HG02943 (cell line): ENCODE results near the gene JAG2.

Source experiments
- ATAC-seq: cut with Tn5 transposase; IDR thresholded peaks from one replicate; pipeline ENCODE4 v1.9.1; 2021; ENCODE audit warnings: mild to moderate bottlenecking, low read depth, moderate library complexity; ENCODE audit not compliant: unreplicated experiment

The JAG2 gene

DNA sequence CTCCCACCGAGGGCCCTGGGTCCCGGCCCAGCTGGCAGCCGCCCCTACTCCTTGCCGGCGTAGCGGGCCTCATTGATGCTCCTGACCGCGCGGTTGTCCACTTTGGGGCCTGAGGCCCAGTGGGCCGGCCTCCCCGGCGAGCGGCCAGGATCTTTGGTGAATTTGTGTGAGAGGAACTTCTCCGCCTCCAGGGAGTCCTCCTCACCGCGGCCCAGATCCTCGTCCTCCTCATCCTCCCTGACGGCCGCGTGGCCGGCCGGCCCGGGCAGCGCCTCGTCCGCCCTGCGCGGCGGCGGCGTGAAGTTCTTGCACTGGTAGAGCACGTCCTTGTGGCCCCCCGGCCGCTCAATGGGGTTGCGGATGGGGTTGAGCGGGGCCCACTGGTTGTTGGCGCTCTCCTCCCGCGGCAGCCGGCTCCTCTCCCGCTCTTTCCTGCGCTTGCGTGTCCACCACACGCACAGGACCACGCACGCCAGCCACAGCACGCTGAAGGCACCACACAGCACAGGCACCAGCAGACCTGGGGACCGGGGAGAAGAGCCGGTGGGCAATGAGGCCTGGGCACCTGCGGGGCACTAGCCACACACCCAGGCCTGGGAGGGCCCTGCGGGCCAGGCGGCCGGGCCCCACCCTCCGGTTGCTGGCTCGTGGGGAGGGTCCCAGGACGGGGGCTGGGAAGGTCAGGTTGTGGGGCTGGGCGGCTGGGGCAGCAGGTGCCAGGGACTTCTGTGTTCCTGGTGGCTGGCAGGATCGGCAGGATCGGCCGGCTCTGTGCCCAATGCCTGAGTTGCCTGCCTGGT, 25.7 kb downstream of the JAG2 start:
- ATAC-seq: no peak

DNA sequence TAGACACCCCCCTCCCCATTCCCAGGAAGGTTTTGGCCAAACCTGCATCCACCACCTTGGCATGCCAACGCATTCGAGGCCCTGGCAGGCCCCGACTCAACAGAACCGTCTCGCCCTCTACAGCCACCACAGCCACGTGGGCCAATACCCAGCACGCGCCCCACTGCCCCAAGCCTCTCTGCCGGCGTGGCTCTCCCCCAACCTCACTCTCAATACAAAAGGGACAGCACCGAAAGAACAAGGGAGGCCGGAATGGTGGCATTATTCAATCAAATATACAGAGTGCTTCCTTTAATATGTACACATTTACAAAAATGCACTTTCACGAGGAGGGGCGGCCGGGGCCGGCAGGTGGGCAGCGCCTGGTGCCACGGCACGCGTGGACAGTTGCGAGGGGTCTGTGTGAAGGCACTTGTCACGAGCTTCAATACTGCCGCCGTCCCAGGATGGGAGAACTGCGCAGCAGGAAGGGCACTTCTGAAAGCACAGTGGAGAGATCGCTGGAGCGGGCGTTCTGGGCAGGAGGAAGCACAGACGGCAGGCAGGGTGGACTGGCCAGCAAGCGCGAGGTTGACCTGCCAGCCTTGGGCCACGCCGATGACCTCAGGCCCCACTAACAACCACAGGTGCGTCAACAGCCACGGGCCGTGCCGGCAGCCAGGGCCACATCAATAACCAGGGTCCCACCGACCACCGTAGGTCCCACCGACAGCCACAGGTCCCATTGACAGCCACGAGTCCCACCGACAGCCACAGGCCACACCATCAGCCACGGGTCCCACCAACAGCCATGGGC, 26.9 kb downstream of the JAG2 start:
- no peak for ATAC-seq

DNA sequence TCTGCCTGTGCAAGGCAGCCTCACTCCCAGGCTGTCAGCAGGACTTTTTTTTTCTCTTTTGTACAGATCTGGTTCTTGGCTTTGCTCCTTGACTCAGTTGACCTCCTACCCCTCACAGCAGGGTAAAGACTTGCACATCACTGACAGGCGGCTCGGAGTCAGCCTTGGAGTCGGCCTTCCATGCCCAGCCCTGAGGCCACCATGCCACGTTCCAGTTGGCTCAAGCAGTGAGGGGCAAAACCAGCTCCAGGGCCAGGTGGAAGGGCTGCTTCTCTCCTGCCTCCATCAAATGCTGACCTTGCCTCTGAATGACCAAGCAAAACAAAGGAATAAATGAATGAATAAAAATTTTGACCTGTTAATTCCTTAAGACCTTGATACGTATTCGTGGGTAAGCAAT, 27.6 kb downstream of the JAG2 start:
- ATAC-seq: no peak

DNA sequence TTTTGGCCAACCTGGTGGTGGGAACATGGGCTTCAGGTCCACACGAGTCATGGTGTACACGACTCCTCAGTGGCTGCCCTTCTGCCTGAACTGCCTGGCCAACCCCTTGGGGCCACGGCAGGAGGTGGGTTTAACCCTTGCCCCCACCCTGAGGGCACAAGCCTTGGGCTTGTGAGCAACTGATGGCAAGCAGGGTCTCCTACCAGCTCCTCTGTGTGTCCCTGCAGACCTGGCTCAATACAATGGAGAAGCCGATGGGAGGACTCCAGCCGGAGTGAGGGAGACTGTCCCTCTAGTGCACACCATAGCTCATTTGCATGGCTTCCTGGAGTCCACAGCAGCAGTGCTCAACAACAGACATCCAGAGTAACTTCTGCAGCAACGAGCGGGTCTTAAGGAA, 28.0 kb downstream of the JAG2 start:
- ATAC-seq: no peak

DNA sequence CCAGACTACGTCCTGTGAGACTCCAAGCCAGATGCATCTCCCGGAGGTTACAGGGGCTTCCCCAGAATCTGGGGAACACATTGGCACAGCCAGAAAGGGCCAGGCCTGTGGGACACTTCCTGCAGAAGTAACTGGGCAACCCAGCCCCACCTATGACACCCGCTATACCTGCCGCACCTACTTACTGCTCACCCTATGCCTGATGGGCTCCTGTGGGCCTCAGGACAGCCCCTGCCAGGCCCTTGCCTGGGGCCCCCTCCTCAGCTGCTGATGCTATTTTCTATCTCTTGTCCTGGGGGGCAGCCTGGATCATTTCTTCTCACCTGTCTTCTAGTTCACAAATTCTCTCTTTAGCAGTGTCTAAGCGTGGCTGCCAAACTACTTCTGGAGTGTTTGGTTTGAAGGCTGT, 28.7 kb downstream of the JAG2 start:
- no peak for ATAC-seq

DNA sequence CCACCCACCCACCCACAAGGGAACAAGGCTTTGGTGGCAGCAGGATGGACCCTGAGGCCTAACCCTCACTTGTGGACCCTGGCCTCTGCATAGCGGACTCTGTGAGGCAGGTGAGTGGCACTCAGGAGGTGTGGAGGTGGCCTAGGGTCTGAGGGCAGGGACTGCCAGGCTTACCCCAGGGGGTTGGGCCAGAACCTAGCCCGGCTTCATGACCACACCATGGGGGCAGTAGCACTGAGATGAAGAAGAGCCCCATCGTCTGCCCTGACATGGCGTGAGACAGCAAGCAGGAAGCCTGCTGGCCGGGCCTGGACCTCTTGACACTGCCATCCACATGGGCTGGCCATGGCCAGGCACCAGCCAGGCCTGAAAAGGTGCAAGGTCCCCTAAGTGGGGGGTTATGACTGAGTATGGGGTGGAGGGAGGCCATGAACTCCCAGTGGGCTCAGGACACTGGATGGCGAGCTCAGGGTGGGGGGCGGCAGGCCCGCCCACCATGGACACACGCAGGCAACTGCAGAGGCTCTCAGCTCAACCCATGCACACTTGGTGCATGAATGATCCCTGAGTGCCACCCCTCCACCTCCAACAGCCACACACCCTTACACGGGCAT, 29.3 kb downstream of the JAG2 start:
- no peak for ATAC-seq

DNA sequence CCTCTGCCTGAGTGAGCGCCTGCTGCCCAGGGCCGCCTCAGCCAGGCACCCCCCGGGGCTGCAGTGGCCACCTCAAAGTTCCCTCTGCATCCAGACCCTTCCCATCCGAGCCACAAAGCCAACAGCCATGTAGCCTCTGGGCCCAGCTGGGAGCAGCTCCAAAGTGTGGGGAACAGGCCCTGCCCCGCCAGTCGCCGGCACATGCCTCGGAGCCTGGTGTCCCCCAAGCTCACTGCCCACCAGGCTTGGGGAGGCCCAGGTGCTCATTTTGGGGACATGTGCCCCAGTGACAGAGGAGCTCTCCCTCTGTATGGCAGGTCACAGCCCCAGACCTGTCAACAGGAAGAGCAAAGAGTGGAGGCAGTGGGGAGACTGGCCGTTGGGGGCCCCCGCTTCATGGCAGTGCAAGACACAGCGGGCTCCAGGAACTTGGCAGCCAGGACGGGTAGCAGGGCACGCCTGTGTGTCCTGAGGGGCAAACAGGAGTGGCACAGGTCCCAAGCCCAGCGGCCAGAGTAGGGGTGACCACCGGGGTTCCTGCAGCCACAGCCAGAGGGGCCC, 29.9 kb downstream of the JAG2 start:
- no peak for ATAC-seq

DNA sequence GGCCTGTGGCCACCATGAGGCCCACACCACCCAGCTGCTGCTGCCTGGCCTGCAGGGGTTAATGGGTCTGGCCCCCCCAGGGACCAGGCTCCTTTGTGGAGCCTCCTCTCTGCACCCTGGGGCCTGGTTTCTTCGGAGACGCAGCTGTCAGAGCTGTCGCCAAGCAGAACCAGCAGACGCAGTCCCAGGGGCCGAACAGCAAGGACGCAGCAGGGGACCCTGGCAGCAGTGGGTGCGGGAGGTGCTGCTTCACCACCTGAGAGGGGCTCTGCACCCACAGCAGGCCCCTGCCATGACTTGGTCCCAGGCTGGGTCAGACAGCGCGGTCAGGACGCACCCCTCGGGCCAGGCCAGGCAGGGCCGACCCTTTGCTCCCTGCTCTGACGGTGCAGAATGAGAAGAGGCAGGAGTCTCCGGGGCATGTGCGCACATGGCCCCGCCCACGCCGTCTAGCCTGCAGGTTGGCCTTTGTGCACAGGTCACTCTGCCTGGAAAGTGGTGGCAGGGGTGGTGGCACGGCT, 30.5 kb downstream of the JAG2 start:
- no peak for ATAC-seq

DNA sequence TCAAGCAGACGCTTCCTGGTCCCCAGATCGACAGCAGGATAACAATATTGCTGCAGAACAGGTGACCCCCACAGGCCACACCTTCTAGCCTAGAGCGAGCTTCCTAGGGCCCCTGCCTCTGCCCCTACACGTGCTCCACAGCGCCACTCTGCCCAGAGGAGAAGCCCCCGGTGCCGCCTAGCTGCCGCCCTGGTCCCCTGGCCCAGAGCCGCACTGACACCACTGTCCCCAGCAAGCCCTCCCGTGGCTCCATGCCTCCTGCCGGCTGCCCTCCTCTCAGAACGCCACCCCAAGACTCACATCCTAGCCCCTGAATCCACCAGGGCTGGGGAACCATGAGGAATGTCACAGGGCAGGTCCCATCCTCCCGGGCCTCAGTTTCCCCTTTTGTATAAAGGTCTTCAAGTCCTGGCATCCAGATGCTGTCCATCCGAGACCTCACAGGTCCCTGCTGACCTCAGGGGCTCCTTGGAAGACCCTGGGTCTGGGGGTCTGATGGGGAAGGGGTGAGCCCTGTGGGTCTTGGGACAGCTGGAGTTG, 31.0 kb downstream of the JAG2 start:
- no peak for ATAC-seq

DNA sequence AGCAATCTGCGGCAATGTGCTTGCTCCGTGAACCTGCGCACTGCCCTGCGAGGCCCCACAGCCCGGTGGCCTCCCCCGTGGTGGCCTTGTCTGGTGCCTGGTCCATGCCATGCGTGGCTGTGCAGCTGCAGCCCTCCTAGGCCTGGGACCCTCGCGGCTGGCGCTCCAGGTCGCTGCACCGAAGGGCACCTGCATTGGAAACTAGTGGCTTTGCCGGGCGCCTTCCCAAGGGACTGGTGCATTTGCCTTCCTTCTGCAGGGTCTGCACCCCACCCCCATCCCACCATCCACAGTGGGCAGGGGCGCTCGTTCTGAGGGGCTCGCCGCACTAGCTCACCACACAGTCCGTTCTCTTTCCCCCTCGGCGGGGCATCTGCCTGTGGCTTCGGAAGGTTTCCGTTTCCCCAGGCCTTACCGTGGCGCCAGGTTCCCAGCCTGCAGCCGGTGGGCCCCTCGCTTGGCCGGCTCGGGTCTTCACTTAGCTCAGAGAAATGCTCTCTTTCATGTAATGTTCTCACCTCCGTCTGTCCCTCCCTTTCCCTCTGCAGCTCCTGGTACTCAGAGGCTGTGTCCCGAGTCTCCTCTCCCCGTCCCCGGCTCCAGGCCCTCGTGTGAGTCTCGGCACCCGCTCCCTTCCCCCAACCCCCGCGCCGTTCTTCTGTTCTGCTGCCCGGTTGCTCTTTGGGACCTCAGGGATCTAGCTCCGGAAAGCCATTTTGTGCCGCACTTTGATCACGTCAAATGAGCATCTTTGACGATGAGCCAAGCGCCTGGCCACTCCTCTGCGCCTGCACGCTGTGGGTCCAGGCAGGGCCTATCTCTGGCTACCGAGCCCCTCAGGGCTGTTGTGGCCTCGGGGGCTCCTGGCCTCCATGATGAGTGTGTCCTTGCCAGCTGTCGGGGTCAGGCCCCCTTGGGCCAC, 31.9 kb downstream of the JAG2 start:
- no peak for ATAC-seq

DNA sequence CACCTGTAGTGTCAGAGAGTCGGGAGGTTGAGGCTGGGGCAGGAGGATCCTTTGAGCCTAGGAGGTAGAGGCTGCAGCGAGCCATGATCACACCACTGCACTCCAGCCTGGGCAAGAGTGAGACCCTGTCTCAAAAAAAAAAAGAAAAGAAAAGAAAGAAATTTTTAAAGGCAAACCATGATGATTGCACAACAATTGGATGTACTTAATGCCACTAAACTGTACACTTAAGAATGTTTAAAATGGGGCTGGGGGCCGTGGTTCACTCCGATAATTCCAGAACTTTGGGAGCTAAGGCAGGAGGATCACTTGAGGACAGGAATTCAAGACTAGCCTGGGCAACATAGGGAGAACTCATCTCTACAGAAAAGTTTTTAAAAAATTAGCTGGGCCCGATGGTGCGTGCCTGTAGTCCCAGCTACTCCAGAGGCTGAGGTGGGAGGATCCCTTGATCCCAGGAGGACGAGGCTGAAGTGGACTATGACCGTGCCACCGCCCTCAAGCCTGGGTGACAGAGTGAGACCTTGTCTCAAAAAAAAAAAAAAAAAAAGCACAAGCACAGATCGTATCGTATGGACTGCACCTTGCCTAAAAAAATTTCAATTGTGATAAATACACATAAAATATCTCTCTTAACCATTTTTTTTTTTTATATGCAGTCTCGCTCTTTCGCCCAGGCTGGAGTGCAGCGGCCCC, 32.7 kb downstream of the JAG2 start:
- no peak for ATAC-seq

DNA sequence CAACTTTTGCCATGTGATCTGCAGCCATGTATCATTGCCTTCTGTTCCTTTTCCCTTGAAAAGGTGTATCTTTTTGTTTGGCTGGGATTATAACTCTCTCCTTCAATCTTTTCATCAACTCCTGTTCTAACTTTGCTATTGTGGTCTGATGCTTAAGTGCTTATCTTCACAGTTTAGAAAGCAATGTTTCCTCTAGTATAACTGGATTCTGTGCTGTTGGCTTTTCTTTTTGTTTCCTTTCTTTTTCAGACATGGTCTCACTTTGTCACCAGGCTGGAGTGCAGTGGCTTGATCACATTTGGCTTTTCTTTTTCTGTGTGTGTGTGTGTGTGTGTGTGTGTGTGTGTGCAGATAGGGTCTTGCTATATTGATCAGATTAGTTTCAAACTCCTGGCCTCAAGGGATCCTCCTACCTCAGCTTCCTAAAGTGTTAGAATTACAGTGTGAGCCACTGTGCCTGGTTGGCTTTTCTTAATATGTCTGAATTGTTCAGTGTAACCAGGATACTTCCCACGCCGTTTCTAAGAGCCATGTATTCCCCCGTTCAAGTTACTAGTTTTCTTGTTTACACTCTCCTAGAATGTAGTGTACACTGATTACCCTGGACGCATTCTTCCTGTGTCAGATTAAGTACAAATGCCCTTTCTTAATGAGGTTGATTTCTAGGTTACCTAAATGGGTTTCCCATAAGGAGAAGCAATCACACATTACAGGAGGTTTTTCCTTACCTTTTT, 35.5 kb downstream of the JAG2 start:
- ATAC-seq: no peak

DNA sequence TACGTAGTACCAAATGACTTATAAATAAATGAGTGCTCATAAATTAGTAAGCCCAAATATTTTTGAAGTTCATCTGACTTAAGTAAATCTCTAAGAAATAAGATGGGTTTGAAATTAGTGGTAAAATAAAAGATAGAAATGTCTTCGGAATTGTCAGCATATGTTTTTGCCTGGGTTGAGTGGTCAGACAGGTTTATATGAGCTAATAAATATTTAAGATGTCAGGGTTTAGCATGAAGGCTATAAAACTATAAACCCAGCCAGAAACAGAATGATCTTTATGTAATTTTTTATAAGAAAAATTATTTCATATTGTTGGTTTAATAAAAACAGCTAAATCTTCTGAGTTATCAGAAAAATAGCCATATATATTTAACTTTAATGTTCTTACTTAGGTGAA, 37.3 kb downstream of the JAG2 start:
- no peak for ATAC-seq

DNA sequence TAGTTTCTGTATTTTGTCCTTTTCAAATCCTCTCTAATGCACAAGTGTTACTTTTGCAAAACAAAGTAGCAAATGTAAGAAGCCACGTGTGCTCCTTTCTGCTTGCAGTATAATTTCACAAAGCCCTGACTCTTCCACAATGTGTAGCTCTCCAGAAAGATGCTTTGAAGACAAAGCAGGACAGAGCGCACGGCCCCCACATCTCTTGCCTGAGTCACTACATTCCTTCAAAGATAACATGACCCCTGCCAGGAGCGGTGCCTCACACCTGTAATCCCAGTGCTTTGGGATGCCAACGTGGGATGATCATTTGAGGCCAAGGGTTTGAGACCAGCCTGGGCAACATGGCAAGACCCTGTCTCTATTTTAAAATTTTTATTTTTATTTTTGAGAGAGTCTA, 40.5 kb downstream of the JAG2 start:
- no peak for ATAC-seq

DNA sequence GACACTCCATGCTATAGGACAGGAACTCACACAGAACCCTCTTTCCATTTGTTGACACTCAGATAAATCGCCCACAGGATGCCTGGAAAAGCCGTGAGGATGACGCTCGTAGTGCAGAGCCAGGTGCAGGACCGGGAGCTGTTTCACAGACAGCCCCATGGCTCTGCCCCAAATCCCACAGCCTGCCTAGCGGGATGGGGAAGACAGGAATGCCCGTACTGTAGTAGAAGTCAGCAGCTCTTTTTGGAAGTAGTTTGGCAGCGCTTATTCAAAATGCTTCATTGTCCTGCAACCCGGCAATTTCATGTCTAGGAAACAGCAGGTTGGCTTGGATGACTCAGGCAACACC, 41.6 kb downstream of the JAG2 start:
- no peak for ATAC-seq

DNA sequence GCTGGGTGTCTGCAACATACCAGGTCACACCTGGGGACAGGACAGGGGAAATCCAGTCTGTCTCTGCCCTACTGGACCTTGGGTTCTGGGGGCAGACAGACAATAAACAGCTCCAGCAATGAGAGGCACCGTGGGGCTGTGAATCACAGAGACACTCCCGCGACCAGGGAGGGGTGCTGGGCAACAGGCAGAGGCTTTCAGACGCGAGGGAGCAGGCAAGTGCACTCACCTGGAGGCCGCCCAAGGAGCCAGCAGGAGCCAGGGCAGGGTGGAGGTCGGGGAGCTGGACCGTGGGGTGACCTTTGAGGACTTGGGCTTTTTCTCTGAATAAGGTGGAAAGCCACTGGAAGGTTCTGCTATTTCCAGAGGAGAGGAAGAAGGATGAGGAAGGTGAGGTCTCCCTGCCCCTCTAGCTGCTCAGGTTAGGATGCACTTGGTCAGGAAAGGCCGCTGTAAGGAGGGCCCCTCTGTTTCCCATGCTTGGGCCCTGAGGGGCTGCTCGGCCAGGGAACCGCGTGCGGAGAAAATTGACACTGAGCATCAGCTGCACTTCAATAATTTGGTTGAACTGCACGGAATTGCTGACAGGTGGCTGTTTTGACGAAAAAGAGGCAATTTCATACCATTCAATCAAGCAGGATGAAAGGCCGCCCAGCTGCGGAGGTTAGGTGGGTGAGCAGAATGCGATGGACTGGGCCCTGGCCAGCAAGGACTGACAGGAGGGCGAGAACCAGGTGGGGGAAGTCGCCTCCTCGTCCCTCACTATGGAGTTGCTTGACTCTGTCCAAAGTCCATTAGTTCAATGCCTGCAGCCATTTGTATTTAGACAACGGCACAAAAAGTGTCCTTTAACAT, 42.2 kb downstream of the JAG2 start:
- no peak for ATAC-seq

DNA sequence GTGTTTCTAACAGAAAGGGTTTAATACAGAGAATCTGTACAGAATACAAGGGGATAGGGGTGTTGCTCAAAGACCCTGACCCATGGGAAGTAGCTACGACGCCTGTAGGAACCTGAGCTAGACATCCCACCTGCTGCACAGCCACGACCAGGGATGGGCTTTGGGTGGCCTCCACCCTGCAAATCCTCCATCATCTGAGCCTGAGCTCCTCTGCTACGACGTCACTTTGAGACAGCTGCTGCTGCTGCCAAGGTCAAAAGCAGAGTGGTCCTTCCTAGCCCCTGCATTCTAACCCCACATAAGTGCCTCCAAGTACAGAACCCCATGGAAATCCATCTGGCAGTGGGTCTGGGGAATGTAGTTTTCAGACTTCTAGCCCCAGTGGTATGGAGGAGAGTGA, 43.8 kb downstream of the JAG2 start:
- no peak for ATAC-seq
